Neuronal stem cell (in vitro differentiated cells): ENCODE measurements around the gene SAXO1.

Experiments
- DNase-seq: peaks from one replicate; pipeline ENCODE4 v3.0.0-alpha.2; 2013; ENCODE audit warnings: low spot score
- H2AFZ ChIP-seq: one replicate; pipeline ENCODE4 v1.6.1; 2013; ENCODE audit warnings: mild to moderate bottlenecking, low read length, inconsistent platforms
- H2AK5ac ChIP-seq: 2 replicates; pipeline ENCODE4 v1.6.1; 2013; ENCODE audit warnings: low read depth, mild to moderate bottlenecking, inconsistent platforms, low read length, moderate library complexity, mixed read lengths
- H2BK120ac ChIP-seq: 2 replicates; pipeline ENCODE4 v1.6.1; 2013; ENCODE audit warnings: low read depth, mild to moderate bottlenecking, inconsistent platforms, low read length, moderate library complexity, mixed read lengths
- H2BK12ac ChIP-seq: one replicate; pipeline ENCODE4 v1.6.1; 2013; ENCODE audit warnings: low read length, inconsistent platforms
- H2BK15ac ChIP-seq: 2 replicates; pipeline ENCODE4 v1.6.1; 2013; ENCODE audit warnings: mild to moderate bottlenecking, low read length, inconsistent platforms, mixed read lengths
- H2BK5ac ChIP-seq: one replicate; pipeline ENCODE4 v1.6.1; 2013; ENCODE audit warnings: inconsistent platforms, mild to moderate bottlenecking, low read length, moderate library complexity
- H3K14ac ChIP-seq: one replicate; pipeline ENCODE4 v1.6.1; 2013; ENCODE audit warnings: low read length, inconsistent platforms
- H3K18ac ChIP-seq: 2 replicates; pipeline ENCODE4 v1.6.1; 2013; ENCODE audit warnings: low read length, inconsistent platforms
- H3K23ac ChIP-seq: 2 replicates; pipeline ENCODE4 v1.6.1; 2013; ENCODE audit warnings: low read depth, mild to moderate bottlenecking, mixed read lengths, low read length, inconsistent platforms; ENCODE audit not compliant: poor library complexity
- H3K27ac ChIP-seq: replicated peaks from 3 replicates; pipeline ENCODE4 v1.5.1; 2013; ENCODE audit warnings: low read length, inconsistent platforms
- H3K27me3 ChIP-seq, 3 experiments: 2 replicates each; pipeline ENCODE4 v1.6.1; 2013; ENCODE audit warnings: low read length in 3 of 3, mild to moderate bottlenecking in 2 of 3, inconsistent platforms in 1 of 3, low read depth in 1 of 3, mixed read lengths in 1 of 3, moderate library complexity in 1 of 3; ENCODE audit not compliant: control insufficient read depth in 3 of 3, insufficient read depth in 3 of 3
- H3K36me3 ChIP-seq, 2 donors: replicated peaks in 1 of 2; 2 replicates each; pipeline ENCODE4 v1.6.1; 2013; ENCODE audit warnings: low read length in 2 of 2; ENCODE audit not compliant: control insufficient read depth in 2 of 2, insufficient read depth in 2 of 2
- H3K4ac ChIP-seq: 2 replicates; pipeline ENCODE4 v1.6.1; 2013; ENCODE audit warnings: inconsistent platforms, mild to moderate bottlenecking, low read length, moderate library complexity
- H3K4me1 ChIP-seq, 2 donors: 1 replicate in 1 of 2; 2 replicates in 1 of 2; pipeline ENCODE4 v1.6.1; 2013; ENCODE audit warnings: low read length in 2 of 2, low read depth in 1 of 2; ENCODE audit not compliant: control insufficient read depth in 2 of 2, insufficient read depth in 1 of 2
- H3K4me2 ChIP-seq: one replicate; pipeline ENCODE4 v1.6.1; 2013; ENCODE audit warnings: mild to moderate bottlenecking, low read length, inconsistent platforms; ENCODE audit not compliant: insufficient read depth, poor library complexity, severe bottlenecking
- H3K4me3 ChIP-seq, 2 donors: 2 replicates each; pipeline ENCODE4 v1.5.1; 2013; ENCODE audit warnings: low read length in 2 of 2, mild to moderate bottlenecking in 2 of 2, inconsistent platforms in 1 of 2, moderate library complexity in 1 of 2
- H3K79me1 ChIP-seq: one replicate; pipeline ENCODE4 v1.6.1; 2013; ENCODE audit warnings: low read depth, mild to moderate bottlenecking, inconsistent platforms, low read length, moderate library complexity
- H3K9ac ChIP-seq: one replicate; pipeline ENCODE4 v1.6.1; 2013; ENCODE audit warnings: mild to moderate bottlenecking, low read depth, low read length, inconsistent platforms; ENCODE audit not compliant: poor library complexity
- H3K9me3 ChIP-seq, 2 donors: replicated peaks in 1 of 2; 2 replicates each; pipeline versions ENCODE3 to v1.6.1; 2013; ENCODE audit warnings: low read length in 2 of 2, mild to moderate bottlenecking in 2 of 2, inconsistent platforms in 1 of 2, low read depth in 1 of 2, mixed read lengths in 1 of 2, moderate library complexity in 1 of 2; ENCODE audit not compliant: control insufficient read depth in 2 of 2, insufficient read depth in 1 of 2
- H4K8ac ChIP-seq: one replicate; pipeline ENCODE4 v1.6.1; 2013; ENCODE audit warnings: low read depth, mild to moderate bottlenecking, inconsistent platforms, low read length, moderate library complexity
- H4K91ac ChIP-seq: one replicate; pipeline ENCODE4 v1.6.1; 2013; ENCODE audit warnings: low read length, low read depth, mild to moderate bottlenecking, inconsistent platforms; ENCODE audit not compliant: poor library complexity
- WGBS, 2 donors: extraction: QIAGEN DNeasy Blood & Tissue Kit; methylation state at CpG; one replicate each; pipeline ENCODE4 v1.1.7; 2013; ENCODE audit warnings: missing lambda C conversion rate in 2 of 2, mixed read lengths in 1 of 2; ENCODE audit not compliant: insufficient read length in 2 of 2, insufficient replicate concordance in 1 of 2; ENCODE audit errors: extremely low coverage in 2 of 2; 5-methylcytosine and 5-hydroxymethylcytosine counted together

The SAXO1 gene

DNA sequence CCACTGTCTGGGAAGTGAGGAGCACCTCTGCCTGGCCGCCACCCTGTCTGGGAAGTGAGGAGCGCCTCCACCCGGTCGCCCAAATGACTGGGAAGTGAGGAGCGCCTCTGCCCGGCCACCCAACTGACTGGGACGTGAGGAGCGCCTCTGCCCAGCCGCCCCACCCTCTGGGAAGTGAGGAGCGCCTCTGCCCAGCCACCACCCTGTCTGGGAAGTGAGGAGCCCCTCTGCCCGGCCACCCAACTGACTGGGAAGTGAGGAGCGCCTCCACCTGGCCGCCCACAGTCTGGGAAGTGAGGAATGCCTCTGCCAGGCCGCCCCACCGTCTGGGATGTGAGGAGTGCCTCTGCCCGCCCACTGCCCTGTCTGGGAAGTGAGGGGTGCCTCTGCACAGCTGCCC lies 32.9 kb downstream of the SAXO1 start:
- Histone ChIP-seq H2BK15ac (no peak overlapping the region), H3K27me3 (no peaks in the 10 kb centered on the region), H3K9me3 (no peaks in the 10 kb centered on the region), H4K91ac (no peak overlapping the region), H3K4me2 (no peak overlapping the region), H3K4me1 (no peaks in the 10 kb centered on the region), H3K23ac (no peak overlapping the region), H3K4me3 (no peak overlapping the region), H2AK5ac (no peak overlapping the region), H3K27ac (no peak overlapping the region), H3K36me3 (no peaks in the 10 kb centered on the region), H2BK5ac (no peak overlapping the region), H3K79me1 (no peaks in the 10 kb centered on the region), H4K8ac (no peak overlapping the region), H2AFZ (no peak overlapping the region), H2BK120ac (no peak overlapping the region), H3K9ac (no peak overlapping the region), H3K4ac (no peak overlapping the region), H3K14ac (no peak overlapping the region), H2BK12ac (no peak overlapping the region), H3K18ac (no peak overlapping the region)
- WGBS, 2 donors: no CpG with 5 or more reads among the region's 16 CpGs
- DNase-seq: no peak

DNA sequence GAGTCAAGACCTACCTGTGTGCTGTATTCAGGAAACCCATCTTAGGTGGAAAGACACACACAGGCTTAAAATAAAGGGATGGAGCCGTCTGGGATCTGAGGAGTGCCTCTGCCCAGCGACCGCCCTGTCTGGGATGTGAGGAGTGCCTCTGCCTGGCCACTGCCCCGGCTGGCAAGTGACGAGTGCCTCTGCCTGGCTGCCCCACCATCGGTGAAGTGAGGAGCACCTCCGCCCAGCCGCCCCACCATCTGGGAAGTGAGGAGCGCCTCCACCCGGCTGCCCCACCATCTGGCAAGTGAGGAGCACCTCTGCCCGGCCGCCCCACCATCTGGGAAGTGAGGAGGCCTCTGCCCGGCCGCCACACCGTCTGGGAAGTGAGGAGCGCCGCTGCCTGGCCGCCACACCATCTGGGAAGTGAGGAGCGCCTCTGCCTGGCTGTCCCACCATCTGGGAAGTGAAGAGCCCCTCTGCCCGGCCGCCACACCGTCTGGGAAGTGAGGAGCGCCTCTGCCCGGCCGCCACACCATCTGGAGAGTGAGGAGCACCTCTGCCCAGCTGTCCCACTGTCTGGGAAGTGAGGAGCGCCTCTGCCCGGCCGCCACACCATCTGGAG lies 33.7 kb downstream of the SAXO1 start:
- peaks cover 0 to 5% of the 10 kb centered on the region in 2 donors for H3K4me1 ChIP-seq
- DNase-seq: no peak

DNA sequence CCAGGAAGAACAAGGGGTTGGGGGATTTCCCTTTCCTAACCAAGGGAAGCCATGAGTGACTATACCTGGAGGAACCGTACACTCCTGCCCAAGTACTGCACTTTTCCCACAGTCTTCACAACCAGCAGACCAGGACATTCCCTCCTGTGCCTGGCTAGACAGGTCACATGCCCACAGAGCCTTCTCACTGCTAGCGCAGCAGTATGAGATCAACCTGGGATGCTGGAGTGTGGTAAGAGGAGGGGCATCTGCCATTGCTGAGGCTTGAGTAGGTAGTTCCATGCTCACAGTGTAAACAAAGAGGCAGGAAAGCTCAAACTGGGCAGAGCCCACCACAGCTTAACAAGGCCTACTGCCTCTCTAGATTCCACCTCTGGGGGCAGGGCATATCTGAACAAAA lies 35.9 kb downstream of the SAXO1 start:
- Histone ChIP-seq H3K4ac (no peak overlapping the region), H3K18ac (no peak overlapping the region), H4K91ac (no peak overlapping the region), H2BK15ac (no peak overlapping the region), H2AK5ac (no peak overlapping the region), H3K27ac (no peak overlapping the region), H2BK120ac (no peak overlapping the region), H3K4me2 (no peak overlapping the region), H3K36me3 (no peaks in the 10 kb centered on the region), H3K9me3 (no peaks in the 10 kb centered on the region), H3K79me1 (no peaks in the 10 kb centered on the region), H3K4me1 (peaks cover 0 to 5% of the 10 kb centered on the region in 2 donors), H3K14ac (no peak overlapping the region), H2AFZ (no peak overlapping the region), H2BK12ac (no peak overlapping the region), H3K4me3 (no peak overlapping the region), H3K27me3 (no peaks in the 10 kb centered on the region), H2BK5ac (no peak overlapping the region), H3K23ac (no peak overlapping the region), H4K8ac (no peak overlapping the region), H3K9ac (no peak overlapping the region)
- WGBS, 2 donors: no CpG with 5 or more reads among the region's 2 CpGs
- no peak for DNase-seq

More for the DNA sequence above, 33.7 kb downstream of the SAXO1 start:
- H3K27me3 ChIP-seq: no peaks in the 10 kb centered on the region
- H2BK5ac ChIP-seq: no peak overlapping the region
- H3K9ac ChIP-seq: no peak overlapping the region
- no peak overlapping the region for H3K4me2 ChIP-seq
- H3K79me1 ChIP-seq: no peaks in the 10 kb centered on the region
- no peak overlapping the region for H2AK5ac ChIP-seq
- no peak overlapping the region for H2AFZ ChIP-seq
- no peak overlapping the region for H2BK12ac ChIP-seq
- no CpG with 5 or more reads among the region's 28 CpGs for WGBS, 2 donors
- no peak overlapping the region for H3K4me3 ChIP-seq
- H4K91ac ChIP-seq: no peak overlapping the region
- H3K4ac ChIP-seq: no peak overlapping the region
- H3K36me3 ChIP-seq: no peaks in the 10 kb centered on the region
- H4K8ac ChIP-seq: no peak overlapping the region
- no peak overlapping the region for H3K23ac ChIP-seq
- no peak overlapping the region for H2BK15ac ChIP-seq
- no peak overlapping the region for H3K18ac ChIP-seq
- no peak overlapping the region for H2BK120ac ChIP-seq
- no peak overlapping the region for H3K14ac ChIP-seq
- H3K27ac ChIP-seq: no peak overlapping the region
- no peaks in the 10 kb centered on the region for H3K9me3 ChIP-seq

DNA sequence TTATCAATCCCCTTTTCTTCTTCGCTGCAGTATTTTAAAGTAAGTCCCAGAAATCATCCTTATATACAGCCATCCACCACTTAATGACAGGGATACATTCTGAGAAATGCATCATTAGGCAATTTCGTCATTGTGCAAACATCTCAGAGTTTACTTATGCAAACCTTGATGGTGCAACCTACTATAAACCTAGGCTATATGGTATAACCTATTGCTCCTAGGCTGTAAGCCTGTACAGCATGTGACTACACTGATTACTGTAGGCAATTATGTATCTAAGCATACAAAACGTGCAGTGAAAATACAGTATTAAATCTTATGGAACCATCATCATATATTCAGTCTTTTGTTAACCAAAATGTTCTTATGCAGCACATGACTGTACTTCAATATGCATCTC lies 36.8 kb downstream of the SAXO1 start:
- no peak overlapping the region for H3K18ac ChIP-seq
- no peak overlapping the region for H2BK15ac ChIP-seq
- no peak overlapping the region for H2BK5ac ChIP-seq
- H3K4me2 ChIP-seq: no peak overlapping the region
- H3K9me3 ChIP-seq: no peaks in the 10 kb centered on the region
- H3K27ac ChIP-seq: no peak overlapping the region
- H4K91ac ChIP-seq: no peak overlapping the region
- WGBS, 2 donors: no CpG with 5 or more reads among the region's 3 CpGs
- no peak overlapping the region for H3K23ac ChIP-seq
- H4K8ac ChIP-seq: no peak overlapping the region
- DNase-seq: no peak
- H2BK12ac ChIP-seq: no peak overlapping the region
- H2AFZ ChIP-seq: no peak overlapping the region
- H3K4me1 ChIP-seq: peaks cover 0 to 5% of the 10 kb centered on the region in 2 donors
- H3K9ac ChIP-seq: no peak overlapping the region
- H3K27me3 ChIP-seq: no peaks in the 10 kb centered on the region
- no peak overlapping the region for H3K4ac ChIP-seq
- H3K4me3 ChIP-seq: no peak overlapping the region
- no peaks in the 10 kb centered on the region for H3K36me3 ChIP-seq
- no peak overlapping the region for H2AK5ac ChIP-seq
- H2BK120ac ChIP-seq: no peak overlapping the region
- no peaks in the 10 kb centered on the region for H3K79me1 ChIP-seq
- H3K14ac ChIP-seq: no peak overlapping the region
